HG03457 (cell line): Measurements from ENCODE around the gene OAS3.
"Not testable (repeated sequence)": the region's sequence is repeated elsewhere in the genome, so short reads cannot be mapped to it uniquely, and the experiment has no call there.

Experiments
- ATAC-seq: cut with Tn5 transposase; IDR thresholded peaks from one replicate; pipeline ENCODE4 v1.9.1; 2021; ENCODE audit warnings: moderate number of reproducible peaks; ENCODE audit not compliant: unreplicated experiment

The OAS3 gene

DNA sequence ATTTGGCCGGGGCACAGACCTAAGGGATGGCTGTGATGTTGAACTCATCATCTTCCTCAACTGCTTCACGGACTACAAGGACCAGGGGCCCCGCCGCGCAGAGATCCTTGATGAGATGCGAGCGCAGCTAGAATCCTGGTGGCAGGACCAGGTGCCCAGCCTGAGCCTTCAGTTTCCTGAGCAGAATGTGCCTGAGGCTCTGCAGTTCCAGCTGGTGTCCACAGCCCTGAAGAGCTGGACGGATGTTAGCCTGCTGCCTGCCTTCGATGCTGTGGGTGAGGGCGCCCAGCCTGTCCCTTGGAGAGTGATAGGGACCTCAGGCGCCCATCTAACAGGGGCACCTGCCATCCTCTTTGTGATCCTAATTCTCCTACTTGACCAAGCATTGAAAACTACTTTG, 12.4 kb downstream of the OAS3 start:
- ATAC-seq, result no peak

DNA sequence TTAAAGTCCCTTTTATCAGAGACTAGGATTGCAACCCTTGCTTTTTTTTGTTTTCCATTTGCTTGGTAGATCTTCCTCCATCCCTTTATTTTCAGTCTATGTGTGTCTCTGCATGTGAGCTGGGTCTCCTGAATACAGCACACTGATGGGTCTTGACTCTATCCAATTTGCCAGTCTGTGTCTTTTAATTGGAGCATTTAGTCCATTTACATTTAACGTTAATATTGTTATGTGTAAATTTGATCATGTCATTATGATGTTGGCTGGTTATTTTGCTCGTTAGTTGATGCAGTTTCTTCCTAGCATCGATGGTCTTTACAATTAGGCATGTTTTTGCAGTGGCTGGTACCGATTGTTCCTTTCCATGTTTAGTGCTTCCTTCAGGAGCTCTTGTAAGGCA, 18.9 kb downstream of the OAS3 start:
- not testable (repeated sequence) for ATAC-seq

DNA sequence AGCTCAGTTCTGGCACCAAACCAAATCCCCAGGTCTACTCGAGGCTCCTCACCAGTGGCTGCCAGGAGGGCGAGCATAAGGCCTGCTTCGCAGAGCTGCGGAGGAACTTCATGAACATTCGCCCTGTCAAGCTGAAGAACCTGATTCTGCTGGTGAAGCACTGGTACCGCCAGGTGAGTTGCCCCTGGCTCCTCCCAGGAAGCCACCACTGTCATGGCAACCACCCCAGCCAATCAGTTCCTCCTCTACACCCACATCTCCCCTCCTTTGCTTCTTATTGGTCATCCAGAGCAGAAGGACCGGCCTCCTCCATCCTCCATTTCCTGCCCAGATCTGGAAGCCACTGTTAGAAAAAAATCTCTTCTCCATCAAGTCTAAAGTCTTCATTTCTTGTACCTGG, 22.8 kb downstream of the OAS3 start:
- no peak for ATAC-seq

DNA sequence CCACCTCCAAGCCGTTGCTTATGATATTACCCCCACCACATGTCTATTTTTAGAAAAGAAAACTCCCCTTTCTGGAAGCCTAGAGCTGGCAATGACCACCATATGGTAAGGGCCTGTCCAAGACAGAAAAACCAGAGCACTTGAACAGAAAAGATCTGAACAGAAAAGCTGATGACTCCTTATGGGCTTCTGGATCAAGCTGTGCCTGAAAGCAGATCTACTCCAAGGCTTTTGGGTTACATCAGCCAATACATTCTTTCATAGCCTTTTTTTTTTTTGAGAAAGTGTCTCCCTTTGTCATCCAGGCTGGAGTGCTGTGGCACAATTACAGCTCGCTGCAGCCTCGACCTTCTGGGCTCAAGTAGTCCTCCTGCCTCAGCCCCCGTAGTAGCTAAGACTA, 23.3 kb downstream of the OAS3 start:
- ATAC-seq, result no peak

DNA sequence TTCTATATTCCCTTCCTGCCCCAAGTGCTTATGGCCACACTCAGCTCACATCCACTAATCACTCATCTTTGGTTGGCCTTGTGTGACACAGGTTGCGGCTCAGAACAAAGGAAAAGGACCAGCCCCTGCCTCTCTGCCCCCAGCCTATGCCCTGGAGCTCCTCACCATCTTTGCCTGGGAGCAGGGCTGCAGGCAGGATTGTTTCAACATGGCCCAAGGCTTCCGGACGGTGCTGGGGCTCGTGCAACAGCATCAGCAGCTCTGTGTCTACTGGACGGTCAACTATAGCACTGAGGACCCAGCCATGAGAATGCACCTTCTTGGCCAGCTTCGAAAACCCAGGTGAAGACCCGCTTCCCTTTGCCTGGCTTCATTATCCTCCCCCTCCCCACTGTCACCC, 24.3 kb downstream of the OAS3 start:
- no peak for ATAC-seq

DNA sequence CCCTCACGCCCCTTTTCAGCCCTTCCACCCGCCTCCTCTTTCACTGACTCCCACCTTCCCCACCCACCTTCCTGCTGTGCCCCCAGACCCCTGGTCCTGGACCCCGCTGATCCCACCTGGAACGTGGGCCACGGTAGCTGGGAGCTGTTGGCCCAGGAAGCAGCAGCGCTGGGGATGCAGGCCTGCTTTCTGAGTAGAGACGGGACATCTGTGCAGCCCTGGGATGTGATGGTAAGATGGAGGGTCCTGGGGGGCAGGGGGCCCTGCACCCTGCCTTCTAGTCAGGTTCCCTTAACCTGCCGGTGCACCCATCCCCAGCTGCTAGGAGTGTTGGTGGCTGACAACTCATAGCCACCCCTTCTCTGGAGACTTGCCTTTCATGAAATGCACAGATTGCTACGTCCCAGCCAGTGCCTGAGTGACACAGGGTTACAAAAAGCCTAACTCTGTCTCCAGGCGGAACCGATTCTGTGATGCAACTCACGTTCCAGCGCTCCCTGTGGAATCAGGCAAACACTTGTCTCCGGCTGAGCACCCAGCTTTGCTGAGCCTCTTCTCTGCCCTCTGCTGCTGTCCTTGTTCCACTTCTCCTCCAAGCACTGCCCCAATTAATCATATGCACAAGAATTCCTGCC, 25.1 kb downstream of the OAS3 start:
- no peak for ATAC-seq

DNA sequence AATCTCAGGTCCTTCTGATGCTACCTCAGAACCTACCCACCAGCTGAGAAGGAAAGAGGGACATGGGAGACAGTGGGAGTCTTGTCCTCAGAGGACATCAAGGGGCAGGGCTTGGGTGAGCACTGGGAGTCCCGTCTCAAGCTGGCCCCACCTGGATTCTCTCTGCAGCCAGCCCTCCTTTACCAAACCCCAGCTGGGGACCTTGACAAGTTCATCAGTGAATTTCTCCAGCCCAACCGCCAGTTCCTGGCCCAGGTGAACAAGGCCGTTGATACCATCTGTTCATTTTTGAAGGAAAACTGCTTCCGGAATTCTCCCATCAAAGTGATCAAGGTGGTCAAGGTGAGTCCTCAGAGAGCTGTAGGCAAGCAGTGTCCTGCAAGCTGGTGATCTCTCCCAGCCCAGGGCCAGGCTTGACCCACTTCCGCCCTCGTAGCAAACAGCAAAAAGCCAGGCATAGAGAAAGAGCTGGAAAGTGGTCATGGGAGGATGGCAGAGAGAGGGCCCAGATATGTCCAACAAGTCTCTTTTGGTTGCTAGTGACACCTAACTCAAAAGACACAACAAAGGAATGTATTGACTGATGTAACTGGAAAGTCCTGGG, 25.9 kb downstream of the OAS3 start:
- no peak for ATAC-seq

DNA sequence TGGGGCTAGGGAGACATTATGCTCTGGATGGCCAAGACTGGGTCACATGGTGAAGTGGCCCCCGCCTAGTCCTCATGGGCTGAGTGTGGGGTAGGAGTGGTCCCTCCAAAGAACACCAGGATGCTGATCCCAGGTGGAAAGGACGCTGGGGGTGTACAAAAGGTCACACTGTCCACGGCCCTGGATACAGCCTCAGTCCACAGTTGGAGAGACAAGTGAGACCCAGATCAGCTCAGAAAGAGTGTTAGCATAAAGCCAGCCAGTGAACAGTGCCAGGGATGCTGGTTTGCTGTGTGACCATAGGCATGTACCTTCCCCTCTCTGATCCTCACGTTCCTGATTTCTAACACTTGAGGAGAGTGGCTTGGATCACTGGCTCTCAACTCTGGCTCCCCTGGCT, 26.6 kb downstream of the OAS3 start:
- ATAC-seq, result no peak

DNA sequence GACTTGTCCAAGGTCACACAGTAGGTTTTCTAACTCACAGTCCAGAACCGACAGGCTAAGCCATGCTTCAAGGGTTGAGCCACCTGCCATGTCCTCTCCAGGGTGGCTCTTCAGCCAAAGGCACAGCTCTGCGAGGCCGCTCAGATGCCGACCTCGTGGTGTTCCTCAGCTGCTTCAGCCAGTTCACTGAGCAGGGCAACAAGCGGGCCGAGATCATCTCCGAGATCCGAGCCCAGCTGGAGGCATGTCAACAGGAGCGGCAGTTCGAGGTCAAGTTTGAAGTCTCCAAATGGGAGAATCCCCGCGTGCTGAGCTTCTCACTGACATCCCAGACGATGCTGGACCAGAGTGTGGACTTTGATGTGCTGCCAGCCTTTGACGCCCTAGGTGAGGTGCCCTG, 27.4 kb downstream of the OAS3 start:
- no peak for ATAC-seq

DNA sequence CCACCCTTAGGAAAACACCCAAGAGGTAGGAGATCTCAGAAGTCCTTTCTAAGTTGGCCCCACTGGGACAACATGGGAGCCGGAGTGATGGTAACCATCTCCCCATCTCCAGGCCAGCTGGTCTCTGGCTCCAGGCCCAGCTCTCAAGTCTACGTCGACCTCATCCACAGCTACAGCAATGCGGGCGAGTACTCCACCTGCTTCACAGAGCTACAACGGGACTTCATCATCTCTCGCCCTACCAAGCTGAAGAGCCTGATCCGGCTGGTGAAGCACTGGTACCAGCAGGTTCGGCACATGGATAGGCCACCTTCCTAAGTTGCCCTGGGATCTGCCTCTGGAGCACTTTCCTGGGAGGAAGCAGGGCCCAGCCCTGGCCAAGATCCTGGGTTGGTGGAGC, 29.0 kb downstream of the OAS3 start:
- ATAC-seq, result no peak

DNA sequence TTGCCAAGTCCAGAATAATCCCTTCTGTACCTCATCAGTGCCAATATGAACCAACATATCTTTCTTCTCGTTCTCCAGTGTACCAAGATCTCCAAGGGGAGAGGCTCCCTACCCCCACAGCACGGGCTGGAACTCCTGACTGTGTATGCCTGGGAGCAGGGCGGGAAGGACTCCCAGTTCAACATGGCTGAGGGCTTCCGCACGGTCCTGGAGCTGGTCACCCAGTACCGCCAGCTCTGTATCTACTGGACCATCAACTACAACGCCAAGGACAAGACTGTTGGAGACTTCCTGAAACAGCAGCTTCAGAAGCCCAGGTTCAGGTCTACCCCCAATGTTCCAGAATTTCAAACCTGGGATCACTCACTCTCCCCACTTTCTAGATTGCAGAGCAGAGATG, 29.6 kb downstream of the OAS3 start:
- ATAC-seq, result no peak

DNA sequence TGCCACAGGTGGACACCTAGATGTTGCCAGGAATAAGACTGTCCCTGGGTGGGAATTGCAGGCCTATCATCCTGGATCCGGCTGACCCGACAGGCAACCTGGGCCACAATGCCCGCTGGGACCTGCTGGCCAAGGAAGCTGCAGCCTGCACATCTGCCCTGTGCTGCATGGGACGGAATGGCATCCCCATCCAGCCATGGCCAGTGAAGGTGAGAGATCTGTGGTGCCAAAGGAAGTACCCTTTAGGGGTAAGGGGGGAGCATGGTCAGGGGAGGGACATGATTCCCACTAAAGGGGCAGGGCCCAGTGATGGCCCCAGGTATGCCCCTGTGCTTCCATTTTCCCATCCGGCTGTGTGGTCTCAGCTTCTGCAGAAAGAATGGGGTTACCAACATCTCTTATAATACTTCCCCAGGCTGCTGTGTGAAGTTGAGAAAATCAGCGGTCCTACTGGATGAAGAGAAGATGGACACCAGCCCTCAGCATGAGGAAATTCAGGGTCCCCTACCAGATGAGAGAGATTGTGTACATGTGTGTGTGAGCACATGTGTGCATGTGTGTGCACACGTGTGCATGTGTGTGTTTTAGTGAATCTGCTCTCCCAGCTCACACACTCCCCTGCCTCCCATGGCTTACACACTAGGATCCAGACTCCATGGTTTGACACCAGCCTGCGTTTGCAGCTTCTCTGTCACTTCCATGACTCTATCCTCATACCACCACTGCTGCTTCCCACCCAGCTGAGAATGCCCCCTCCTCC, 31.5 kb downstream of the OAS3 start:
- ATAC-seq, result no peak

DNA sequence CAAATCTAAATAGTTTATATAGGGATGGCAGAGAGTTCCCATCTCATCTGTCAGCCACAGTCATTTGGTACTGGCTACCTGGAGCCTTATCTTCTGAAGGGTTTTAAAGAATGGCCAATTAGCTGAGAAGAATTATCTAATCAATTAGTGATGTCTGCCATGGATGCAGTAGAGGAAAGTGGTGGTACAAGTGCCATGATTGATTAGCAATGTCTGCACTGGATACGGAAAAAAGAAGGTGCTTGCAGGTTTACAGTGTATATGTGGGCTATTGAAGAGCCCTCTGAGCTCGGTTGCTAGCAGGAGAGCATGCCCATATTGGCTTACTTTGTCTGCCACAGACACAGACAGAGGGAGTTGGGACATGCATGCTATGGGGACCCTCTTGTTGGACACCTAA, 32.1 kb downstream of the OAS3 start:
- ATAC-seq, result no peak

DNA sequence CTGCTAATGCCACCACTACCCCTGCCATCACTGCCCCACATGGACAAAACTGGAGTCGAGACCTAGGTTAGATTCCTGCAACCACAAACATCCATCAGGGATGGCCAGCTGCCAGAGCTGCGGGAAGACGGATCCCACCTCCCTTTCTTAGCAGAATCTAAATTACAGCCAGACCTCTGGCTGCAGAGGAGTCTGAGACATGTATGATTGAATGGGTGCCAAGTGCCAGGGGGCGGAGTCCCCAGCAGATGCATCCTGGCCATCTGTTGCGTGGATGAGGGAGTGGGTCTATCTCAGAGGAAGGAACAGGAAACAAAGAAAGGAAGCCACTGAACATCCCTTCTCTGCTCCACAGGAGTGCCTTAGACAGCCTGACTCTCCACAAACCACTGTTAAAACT, 33.0 kb downstream of the OAS3 start:
- no peak for ATAC-seq

DNA sequence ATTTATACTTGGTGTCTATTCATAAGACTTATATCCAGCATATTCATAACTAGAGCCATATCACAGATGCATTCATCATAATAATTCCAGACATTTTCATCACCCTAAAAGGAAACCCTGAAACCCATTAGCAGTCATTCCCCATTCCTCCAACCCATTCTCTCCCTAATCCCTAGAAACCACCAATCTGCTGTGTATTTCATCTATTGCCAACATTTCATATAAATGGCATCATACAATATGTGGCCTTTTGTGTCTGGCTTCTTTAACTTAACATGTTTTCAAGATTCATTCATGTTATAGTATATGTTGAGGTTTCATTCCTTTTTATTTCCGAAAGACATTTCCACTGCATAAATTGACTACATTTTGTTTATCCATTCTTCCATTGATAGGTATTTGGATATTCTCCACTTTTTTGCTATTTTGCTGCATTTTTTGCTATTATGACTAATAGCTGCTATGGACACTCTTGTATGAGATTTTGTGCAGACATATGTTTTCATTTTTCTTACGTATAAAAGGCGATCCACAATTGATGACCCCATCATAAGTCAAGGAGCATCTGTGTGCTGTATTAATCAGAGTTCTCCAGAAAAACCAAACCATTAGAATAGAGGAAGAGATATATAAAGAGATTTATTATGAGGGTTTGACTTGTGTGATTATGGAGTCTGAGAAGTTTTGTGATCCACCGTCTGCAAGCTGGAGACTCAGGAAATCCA, 34.9 kb downstream of the OAS3 start:
- ATAC-seq, result no peak

DNA sequence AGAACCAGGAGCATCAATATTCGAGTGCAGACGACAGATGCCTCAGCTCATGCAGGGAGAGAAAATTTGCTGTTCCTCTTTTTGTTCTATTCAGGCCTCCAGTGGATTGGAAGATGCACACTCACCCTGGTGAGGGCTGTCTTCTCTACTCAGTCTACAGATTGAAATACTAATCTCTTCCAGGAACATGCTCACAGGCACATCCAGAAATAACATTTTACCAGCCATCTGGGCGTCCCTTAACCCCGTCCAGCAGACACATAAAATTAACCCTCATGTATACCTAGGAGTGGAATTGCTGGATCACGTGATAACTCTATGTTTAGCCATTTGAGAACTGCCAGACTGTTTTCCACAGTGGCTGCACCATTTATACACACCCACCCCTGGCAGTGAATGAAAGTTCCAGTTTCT, 35.6 kb downstream of the OAS3 start:
- ATAC-seq, result no peak

DNA sequence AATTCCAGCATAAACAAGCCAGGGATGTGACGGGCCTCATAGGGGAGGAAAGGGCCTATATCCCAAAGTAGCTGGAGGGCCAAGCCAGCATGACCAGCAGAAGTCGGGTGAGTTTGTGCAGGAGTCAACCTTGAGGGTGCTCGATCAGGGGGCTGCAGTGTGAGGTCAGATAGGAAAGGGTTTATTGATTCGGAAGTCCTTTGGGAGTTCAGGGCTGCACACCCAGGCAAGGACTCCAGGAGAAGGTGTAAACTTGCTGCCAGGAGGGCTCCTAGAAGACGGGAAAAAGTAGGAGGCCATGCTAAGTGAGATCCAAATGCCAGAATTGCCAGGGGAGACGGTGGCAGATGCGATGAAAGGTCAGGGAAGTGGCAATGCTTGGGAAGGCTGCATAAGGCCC, 36.6 kb downstream of the OAS3 start:
- no peak for ATAC-seq

DNA sequence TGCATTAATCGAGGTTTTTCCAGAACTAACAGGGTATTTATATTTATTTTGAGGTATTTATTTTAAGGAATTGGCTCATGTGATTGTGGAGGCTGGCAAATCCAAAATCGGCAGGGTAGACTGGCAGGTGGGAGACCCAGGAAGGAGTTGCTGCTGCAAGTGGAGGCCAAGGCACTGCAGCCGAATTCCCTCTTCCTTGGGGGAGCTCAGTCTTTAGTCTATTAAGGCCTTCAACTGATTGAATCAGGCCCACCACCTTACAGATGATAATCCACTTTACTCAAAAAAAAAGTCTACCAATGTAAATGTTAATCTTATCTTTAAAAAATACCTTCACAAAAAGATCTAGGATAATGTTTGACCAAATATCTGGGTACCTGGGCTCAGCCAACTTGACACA, 38.9 kb downstream of the OAS3 start:
- ATAC-seq, result no peak

DNA sequence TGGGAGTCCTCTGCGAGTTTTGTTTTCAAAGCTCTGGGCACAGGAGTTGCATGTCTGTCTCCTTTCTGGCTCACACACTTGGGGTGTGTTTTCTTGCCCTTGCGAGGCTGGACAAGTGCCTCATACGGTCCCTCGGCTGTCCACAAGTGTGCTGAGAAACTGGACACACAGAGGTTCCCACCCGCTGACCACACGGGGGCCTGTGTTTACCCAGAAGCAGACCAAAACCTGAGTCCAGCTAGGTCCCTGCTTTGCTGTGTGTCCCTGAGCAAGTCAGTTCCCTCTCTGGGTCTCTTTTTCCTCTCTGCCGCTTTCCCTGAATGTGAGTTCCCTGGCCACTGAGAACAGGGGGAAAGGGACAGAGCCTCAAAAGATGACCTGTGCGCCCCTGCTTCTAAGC, 39.4 kb downstream of the OAS3 start:
- ATAC-seq, result no peak

DNA sequence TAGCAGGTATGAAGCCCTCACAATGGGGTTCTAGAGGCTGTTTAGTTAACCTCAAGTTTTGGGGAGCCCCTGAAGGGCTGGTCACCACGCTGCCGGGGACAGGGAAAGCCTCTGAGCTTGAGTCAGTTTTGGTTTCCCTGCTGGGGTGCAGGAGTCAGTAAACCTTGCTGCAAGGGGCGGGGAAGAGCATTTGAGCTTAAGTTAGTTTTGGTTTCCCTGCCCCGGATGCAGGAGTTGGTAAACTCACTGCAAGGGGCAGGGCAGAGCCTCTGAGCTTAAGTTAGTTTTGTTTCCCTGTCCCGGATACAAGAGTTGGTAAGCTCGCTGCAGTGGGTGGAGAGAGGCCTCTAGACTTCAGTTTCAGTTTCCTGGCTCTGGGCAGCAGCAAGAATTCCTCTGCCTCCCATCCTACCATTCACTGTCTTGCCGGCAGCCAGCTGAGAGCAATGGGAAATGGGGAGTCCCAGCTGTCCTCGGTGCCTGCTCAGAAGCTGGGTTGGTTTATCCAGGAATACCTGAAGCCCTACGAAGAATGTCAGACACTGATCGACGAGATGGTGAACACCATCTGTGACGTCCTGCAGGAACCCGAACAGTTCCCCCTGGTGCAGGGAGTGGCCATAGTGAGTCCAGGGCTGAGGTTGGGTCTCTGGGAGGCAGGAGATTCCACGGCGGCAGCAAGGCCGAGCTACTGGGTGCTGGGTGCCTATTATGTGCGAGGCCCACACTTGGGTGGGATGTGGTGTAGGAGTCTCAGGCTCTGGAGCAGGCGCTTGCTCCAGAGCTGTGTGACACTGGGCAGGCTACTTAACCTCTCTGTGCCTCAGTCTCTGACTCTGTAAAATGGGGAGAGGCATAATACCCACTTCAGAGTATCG, 40.1 kb downstream of the OAS3 start, which contains the start of gene OAS2:
TSS of gene OAS2 (plus strand) at position 357 of the 878 bp plus-strand sequence. CDS start at position 447, 90 bp downstream.
- ATAC-seq, result peak; percentile 89
